HepG2 (cell line): ENCODE results near the gene HOMEZ. TPM values are rescaled to one million over a fixed set of nuclear protein-coding genes. Genes with fewer than 3 reads are reported as not detected.

Experiments
- CBX1 ChIP-seq: IDR thresholded peaks from one replicate; pipeline ENCODE4 v1.6.1; 2016; ENCODE audit warnings: antibody characterized with exemption, low read depth
- GPBP1L1 ChIP-seq: sonication (generic); formaldehyde crosslinking; IDR thresholded peaks from 2 replicates; pipeline ENCODE4 v1.5.0; 2020; ENCODE audit warnings: mild to moderate bottlenecking, missing genetic modification reagents
- KLF13 ChIP-seq: sonication (generic); formaldehyde crosslinking; IDR thresholded peaks from 2 replicates; pipeline ENCODE4 v1.4.0; 2020; ENCODE audit warnings: mild to moderate bottlenecking, missing genetic modification reagents
- LCORL ChIP-seq, 2 experiments: fragments of 450-650 bp in 1 of 2; sonication (generic) in 1 of 2; formaldehyde crosslinking in 1 of 2; IDR thresholded peaks; 2 replicates each; pipeline versions ENCODE4 v1.5.0 to v1.6.1; 2017 to 2020; ENCODE audit warnings: antibody characterized with exemption in 1 of 2, missing genetic modification reagents in 1 of 2
- NBN ChIP-seq: fragments of 450-650 bp; conservative IDR thresholded peaks from 2 replicates; pipeline ENCODE4 v1.6.1; 2017
- NCOA2 ChIP-seq: sonication (generic); formaldehyde crosslinking; IDR thresholded peaks from 2 replicates; pipeline ENCODE4 v1.8.0; 2022; ENCODE audit warnings: inconsistent platforms
- POLR2G ChIP-seq: fragments of 200-400 bp; formaldehyde crosslinking; IDR thresholded peaks from 2 replicates; pipeline ENCODE4 v1.6.1; 2018; ENCODE audit warnings: mild to moderate bottlenecking, low read depth, low read length, moderate library complexity
- RAD51 ChIP-seq: fragments of 450-650 bp; IDR thresholded peaks from 2 replicates; pipeline ENCODE4 v1.6.1; 2016; ENCODE audit warnings: borderline replicate concordance
- RXRA ChIP-seq: sonication (generic); formaldehyde crosslinking; IDR thresholded peaks from 2 replicates; pipeline ENCODE4 v1.5.1; 2020; ENCODE audit warnings: missing genetic modification reagents
- RXRB ChIP-seq: IDR thresholded peaks from 2 replicates; pipeline ENCODE4 v1.6.1; 2016; ENCODE audit warnings: borderline replicate concordance, missing genetic modification reagents, missing compliant biosample characterization
- TFDP2 ChIP-seq: sonication (generic); formaldehyde crosslinking; IDR thresholded peaks from 2 replicates; pipeline ENCODE4 v1.4.0; 2020; ENCODE audit warnings: missing genetic modification reagents
- ZBTB25 ChIP-seq: IDR thresholded peaks from 2 replicates; pipeline ENCODE4 v1.6.1; 2018; ENCODE audit warnings: missing genetic modification reagents
- ZFP62 ChIP-seq: sonication (generic); formaldehyde crosslinking; IDR thresholded peaks from 2 replicates; pipeline ENCODE4 v1.4.0; 2020; ENCODE audit warnings: missing genetic modification reagents
- ZFYVE20 ChIP-seq: sonication (generic); formaldehyde crosslinking; IDR thresholded peaks from 2 replicates; pipeline ENCODE4 v1.8.0; 2023; ENCODE audit warnings: low read depth, mild to moderate bottlenecking, moderate library complexity, missing genetic modification reagents, borderline replicate concordance
- ZKSCAN5 ChIP-seq: sonication (generic); formaldehyde crosslinking; IDR thresholded peaks from 2 replicates; pipeline ENCODE4 v1.5.1; 2020; ENCODE audit warnings: mild to moderate bottlenecking, missing genetic modification reagents
- ZNF138 ChIP-seq: sonication (generic); formaldehyde crosslinking; IDR thresholded peaks from 2 replicates; pipeline ENCODE4 v1.5.0; 2020; ENCODE audit warnings: mild to moderate bottlenecking, low read depth, missing genetic modification reagents
- ZNF333 ChIP-seq: sonication (generic); formaldehyde crosslinking; IDR thresholded peaks from 2 replicates; pipeline ENCODE4 v1.4.0; 2020; ENCODE audit warnings: mild to moderate bottlenecking, missing genetic modification reagents, borderline replicate concordance
- ZNF567 ChIP-seq: sonication (generic); formaldehyde crosslinking; IDR thresholded peaks from 2 replicates; pipeline ENCODE4 v1.8.1; 2023; ENCODE audit warnings: mild to moderate bottlenecking, missing genetic modification reagents, borderline replicate concordance
- ZNF619 ChIP-seq: sonication (generic); formaldehyde crosslinking; IDR thresholded peaks from 2 replicates; pipeline ENCODE4 v1.4.0; 2020; ENCODE audit warnings: mild to moderate bottlenecking, missing genetic modification reagents
- ZSCAN21 ChIP-seq: sonication (generic); formaldehyde crosslinking; IDR thresholded peaks from 2 replicates; pipeline ENCODE4 v1.8.0; 2022; ENCODE audit warnings: mild to moderate bottlenecking, missing genetic modification reagents, moderate library complexity, borderline replicate concordance
- polyA plus RNA-seq, 8 experiments: library from polyadenylated mRNA; depleted of rRNA in 3 of 8; stranded (reverse) in 7 of 8; unstranded in 1 of 8; fragments of >200 nt; fragmentation: Illumina TruSeq in 4 of 8; extraction: Trizol in 4 of 8; gene quantifications; 2 replicates each; pipeline versions ENCODE4 v1.2.1 to v1.2.3, GENCODE V29; 2011 to 2016; ENCODE audit warnings: low read depth in 4 of 8, missing spikeins in 1 of 8, mixed read lengths in 1 of 8; ENCODE audit not compliant: insufficient read depth in 1 of 8
- total RNA-seq, 5 experiments: library from RNA; depleted of rRNA; stranded (reverse); fragments of >200 nt; fragmentation: Illumina TruSeq; extraction: Trizol; gene quantifications; 2 replicates each; pipeline ENCODE4 v1.2.3, GENCODE V29; 2016; ENCODE audit warnings: low read depth in 1 of 5
- TF ChIP-seq, protein P1 (sequence below): sonication (generic); formaldehyde crosslinking; conservative IDR thresholded peaks from 2 replicates; pipeline ENCODE4 v1.8.1; 2023; ENCODE audit warnings: missing genetic modification reagents
- TF ChIP-seq, protein P2 (sequence below): sonication (generic); formaldehyde crosslinking; IDR thresholded peaks from 2 replicates; pipeline ENCODE4 v1.4.0; 2020; ENCODE audit warnings: missing genetic modification reagents, borderline replicate concordance

HOMEZ gene
- total and polyA plus RNA-seq, 2 of the 13 experiments (the other 11 are each of a cell fraction or from before 2014, with no cell fraction given) = 14.5 to 31.8 TPM

DNA sequence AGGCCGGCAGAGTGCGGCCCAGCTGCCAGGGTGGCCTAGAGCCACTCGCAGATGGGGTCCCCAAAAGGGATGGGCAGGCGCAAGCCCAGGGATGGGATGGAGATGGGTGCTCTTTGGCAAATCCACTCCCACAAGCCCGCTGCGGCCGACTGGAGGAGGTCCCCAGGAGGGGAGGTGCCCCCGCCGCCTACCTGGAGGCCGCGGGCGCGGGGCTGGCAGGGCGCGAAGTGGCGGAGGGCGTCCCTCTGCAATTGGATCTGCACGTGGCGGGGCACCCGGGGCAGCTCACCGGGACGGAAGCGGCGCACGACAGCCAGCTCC lies 16.0 kb upstream of the HOMEZ start (continued):
- TF ChIP-seq ZFP62 (CRISPR knock-in tag) (0 out of 2 replicates have a peak, but pooled peaks have one; percentile 45), CBX1 (peak; percentile 97), ZFYVE20 (peak; percentile 97), ZSCAN21 (peak; percentile 61), NBN (no peak), ZNF567 (no peak), KLF13 (CRISPR knock-in tag) (no peak; the same call in 1 of the 2 replicates), GPBP1L1 (CRISPR knock-in tag) (no peak), NCOA2 (CRISPR knock-in tag) (peak; percentile 9; the same call in 1 of the 2 replicates), RXRA (CRISPR knock-in tag) (peak; percentile 63; the same call in 1 of the 2 replicates), TFDP2 (CRISPR knock-in tag) (peak; percentile 95), ZKSCAN5 (CRISPR knock-in tag) (peak; percentile 60; the same call in 1 of the 2 replicates), RAD51 (no peak), ZNF138 (CRISPR knock-in tag) (no peak; the same call in 1 of the 2 replicates), POLR2G (no peak), ZBTB25 (CRISPR knock-in tag) (peak; percentile 24; the same call in 1 of the 2 replicates), RXRB (peak; percentile 83), ZNF619 (no peak), LCORL (IDR thresholded peaks at IDR 0.05) (0 out of 2 replicates have a peak, but pooled peaks have one; percentile 72), LCORL (CRISPR knock-in tag; IDR thresholded peaks at IDR 0.05) (no peak), ZNF333 (CRISPR knock-in tag) (no peak; the same call in 1 of the 2 replicates)
- TF ChIP-seq, protein P1, sequence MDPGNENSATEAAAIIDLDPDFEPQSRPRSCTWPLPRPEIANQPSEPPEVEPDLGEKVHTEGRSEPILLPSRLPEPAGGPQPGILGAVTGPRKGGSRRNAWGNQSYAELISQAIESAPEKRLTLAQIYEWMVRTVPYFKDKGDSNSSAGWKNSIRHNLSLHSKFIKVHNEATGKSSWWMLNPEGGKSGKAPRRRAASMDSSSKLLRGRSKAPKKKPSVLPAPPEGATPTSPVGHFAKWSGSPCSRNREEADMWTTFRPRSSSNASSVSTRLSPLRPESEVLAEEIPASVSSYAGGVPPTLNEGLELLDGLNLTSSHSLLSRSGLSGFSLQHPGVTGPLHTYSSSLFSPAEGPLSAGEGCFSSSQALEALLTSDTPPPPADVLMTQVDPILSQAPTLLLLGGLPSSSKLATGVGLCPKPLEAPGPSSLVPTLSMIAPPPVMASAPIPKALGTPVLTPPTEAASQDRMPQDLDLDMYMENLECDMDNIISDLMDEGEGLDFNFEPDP (CRISPR knock-in tag) = no peak
- TF ChIP-seq, protein P2, sequence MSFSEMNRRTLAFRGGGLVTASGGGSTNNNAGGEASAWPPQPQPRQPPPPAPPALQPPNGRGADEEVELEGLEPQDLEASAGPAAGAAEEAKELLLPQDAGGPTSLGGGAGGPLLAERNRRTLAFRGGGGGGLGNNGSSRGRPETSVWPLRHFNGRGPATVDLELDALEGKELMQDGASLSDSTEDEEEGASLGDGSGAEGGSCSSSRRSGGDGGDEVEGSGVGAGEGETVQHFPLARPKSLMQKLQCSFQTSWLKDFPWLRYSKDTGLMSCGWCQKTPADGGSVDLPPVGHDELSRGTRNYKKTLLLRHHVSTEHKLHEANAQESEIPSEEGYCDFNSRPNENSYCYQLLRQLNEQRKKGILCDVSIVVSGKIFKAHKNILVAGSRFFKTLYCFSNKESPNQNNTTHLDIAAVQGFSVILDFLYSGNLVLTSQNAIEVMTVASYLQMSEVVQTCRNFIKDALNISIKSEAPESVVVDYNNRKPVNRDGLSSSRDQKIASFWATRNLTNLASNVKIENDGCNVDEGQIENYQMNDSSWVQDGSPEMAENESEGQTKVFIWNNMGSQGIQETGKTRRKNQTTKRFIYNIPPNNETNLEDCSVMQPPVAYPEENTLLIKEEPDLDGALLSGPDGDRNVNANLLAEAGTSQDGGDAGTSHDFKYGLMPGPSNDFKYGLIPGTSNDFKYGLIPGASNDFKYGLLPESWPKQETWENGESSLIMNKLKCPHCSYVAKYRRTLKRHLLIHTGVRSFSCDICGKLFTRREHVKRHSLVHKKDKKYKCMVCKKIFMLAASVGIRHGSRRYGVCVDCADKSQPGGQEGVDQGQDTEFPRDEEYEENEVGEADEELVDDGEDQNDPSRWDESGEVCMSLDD (CRISPR knock-in tag) = peak; percentile 93; the same call in 1 of the 2 replicates
